Measurements from ENCODE around the gene GNLY.
A peak's percentile ranks its signal among the peaks of the same experiment; 100 is the strongest.

GNLY gene

DNA sequence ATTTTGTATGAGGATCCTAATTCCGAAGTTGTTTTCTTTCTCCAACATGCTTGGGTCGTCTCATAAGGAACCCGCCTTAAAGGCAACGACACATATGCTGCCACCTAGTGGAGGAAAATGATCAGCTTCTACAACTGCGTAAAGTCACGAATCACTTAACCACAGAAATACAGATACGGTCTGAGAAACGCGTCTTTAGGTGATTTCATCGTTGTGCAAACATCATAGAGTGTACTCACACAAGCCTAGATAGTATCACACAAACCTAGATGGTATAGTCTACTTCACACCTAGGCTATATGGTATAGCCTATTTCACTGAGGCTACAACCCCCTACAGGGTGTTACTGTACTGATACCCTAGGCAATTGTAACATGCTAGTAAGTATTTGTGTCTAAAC lies 13.1 kb downstream of the GNLY start:
- TF ChIP-seq, protein P1, sequence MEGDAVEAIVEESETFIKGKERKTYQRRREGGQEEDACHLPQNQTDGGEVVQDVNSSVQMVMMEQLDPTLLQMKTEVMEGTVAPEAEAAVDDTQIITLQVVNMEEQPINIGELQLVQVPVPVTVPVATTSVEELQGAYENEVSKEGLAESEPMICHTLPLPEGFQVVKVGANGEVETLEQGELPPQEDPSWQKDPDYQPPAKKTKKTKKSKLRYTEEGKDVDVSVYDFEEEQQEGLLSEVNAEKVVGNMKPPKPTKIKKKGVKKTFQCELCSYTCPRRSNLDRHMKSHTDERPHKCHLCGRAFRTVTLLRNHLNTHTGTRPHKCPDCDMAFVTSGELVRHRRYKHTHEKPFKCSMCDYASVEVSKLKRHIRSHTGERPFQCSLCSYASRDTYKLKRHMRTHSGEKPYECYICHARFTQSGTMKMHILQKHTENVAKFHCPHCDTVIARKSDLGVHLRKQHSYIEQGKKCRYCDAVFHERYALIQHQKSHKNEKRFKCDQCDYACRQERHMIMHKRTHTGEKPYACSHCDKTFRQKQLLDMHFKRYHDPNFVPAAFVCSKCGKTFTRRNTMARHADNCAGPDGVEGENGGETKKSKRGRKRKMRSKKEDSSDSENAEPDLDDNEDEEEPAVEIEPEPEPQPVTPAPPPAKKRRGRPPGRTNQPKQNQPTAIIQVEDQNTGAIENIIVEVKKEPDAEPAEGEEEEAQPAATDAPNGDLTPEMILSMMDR (IDR thresholded peaks at IDR 0.05; ENCODE audit: low read length, missing control alignments) = peak; percentile 94
- no peak overlapping the region for H3K4me3 ChIP-seq (replicated peaks; ENCODE audit: low read depth, low read length)
- peak; percentile 96 for DNase-seq (ENCODE audit: low read depth)

DNA sequence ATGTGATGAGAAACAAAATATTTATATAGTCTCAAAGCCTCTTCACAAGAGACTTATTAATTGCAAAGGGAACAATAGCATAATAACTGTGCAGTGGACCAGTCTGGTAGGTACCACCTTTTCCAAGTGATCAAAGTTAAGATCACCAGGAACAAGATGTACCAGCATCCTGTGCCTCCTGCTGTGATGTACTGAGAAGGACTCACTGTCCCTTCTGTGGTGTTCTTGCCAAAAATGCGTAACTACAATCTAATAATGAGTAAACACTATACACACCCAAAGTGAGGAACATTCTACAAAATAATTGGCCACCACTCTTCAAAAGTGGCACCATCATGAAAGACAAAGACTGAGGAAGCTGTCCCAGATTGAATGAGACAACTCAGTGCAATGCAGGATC lies 14.5 kb downstream of the GNLY start:
- H3K4me3 ChIP-seq (replicated peaks; ENCODE audit: low read depth, low read length) = no peak overlapping the region
- DNase-seq (ENCODE audit: low read depth) = no peak
- TF ChIP-seq, protein P1 (IDR thresholded peaks at IDR 0.05; ENCODE audit: low read length, missing control alignments) = no peak

DNA sequence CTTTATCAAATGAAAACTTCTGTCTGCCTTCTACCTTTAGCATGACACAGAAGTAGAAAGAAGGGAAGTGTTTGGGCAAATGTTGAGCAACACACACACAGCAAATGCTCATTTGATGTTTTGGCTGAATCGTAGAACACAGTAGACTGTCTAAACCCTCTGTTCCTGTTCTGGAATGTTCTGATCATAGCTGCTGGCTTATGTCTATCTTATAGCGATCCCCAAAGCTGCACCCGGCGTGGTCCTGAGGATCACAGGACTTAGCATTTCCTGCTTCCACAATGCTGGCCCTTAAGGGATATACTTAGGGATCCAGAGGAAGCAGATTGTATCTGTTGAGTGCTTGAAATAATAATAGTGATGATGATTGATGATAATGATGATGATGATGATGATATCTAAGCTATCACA lies 15.2 kb downstream of the GNLY start:
- DNase-seq (ENCODE audit: low read depth) = peak; percentile 43
- TF ChIP-seq, protein P1 (IDR thresholded peaks at IDR 0.05; ENCODE audit: low read length, missing control alignments) = no peak
- no peak overlapping the region for H3K4me3 ChIP-seq (replicated peaks; ENCODE audit: low read depth, low read length)

DNA sequence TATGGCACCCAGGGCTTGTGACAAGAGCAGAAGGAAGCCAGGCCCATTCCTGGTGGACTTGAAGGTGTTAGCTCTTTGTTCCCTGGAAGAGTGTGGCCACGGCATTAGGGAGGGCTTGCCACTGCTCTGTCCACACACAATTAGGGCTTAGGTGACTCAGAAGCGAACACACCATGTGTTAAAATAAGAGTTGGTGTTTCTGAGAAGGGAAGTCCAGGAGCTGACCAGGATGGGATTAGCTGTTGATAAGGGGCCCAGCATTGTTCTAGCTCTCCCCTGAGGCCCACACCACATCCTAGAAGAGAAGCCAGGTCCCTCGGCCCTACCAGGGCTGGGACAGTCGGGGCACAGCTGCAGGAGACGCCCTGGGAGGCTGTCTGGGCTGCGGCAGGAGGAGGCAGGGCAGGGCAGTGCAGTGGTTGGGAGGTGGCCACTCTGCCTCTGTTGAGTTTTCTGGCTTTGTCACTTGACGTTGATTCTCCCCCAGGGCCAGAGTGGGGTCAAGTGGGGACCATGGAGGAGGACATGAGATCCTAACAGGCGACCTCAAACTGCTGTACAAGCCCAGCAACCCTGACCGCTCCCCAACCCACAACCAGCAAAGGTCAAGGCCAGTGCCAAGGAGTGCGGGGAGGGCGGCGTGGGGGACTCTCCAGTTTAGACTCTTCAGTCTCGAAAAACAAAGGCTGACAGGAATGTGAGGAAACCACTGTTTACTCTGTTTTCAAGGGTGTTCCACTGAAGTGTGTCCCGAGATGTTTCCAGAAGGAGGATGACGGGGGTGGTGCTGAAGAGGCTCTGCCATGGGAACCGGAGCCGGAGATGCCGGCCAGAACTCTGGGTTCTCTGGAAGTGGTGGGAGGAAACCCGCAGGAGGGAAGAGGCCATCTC lies 16.8 kb downstream of the GNLY start:
- DNase-seq (ENCODE audit: low read depth) = peak; percentile 55
- H3K4me3 ChIP-seq (replicated peaks; ENCODE audit: low read depth, low read length) = no peak overlapping the region
- TF ChIP-seq, protein P1 (IDR thresholded peaks at IDR 0.05; ENCODE audit: low read length, missing control alignments) = no peak

- DNase-seq (ENCODE audit: low read depth) = no peak
- H3K4me3 ChIP-seq (replicated peaks; ENCODE audit: low read depth, low read length) = no peak overlapping the region
- TF ChIP-seq, protein P1 (IDR thresholded peaks at IDR 0.05; ENCODE audit: low read length, missing control alignments) = no peak
Observed at GRCh38 chr2:85711578-85712060, 17.5 kb downstream of the GNLY start.

- TF ChIP-seq, protein P1 (IDR thresholded peaks at IDR 0.05; ENCODE audit: low read length, missing control alignments) = no peak
- no peak overlapping the region for H3K4me3 ChIP-seq (replicated peaks; ENCODE audit: low read depth, low read length)
- no peak for DNase-seq (ENCODE audit: low read depth)
Observed at GRCh38 chr2:85712336-85712735, 18.2 kb downstream of the GNLY start.

Data from fibroblast of pulmonary artery (primary cell).